Endodermal cell (in vitro differentiated cells): Measurements from ENCODE around the gene RPL27. TPM values are rescaled to one million over a fixed set of nuclear protein-coding genes. Genes with fewer than 3 reads are reported as not detected.

Source experiments
- DNase-seq: peaks from one replicate; pipeline ENCODE4 v3.0.0-alpha.2; 2017
- H3K27ac ChIP-seq: 2 replicates; pipeline ENCODE4 v1.5.1; 2013; ENCODE audit warnings: mild to moderate bottlenecking, low read depth, low read length, moderate library complexity
- H3K27me3 ChIP-seq: 2 replicates; pipeline ENCODE4 v1.6.1; 2013; ENCODE audit warnings: mild to moderate bottlenecking, low read length, moderate library complexity; ENCODE audit not compliant: insufficient read depth, control insufficient read depth, poor library complexity, severe bottlenecking
- H3K36me3 ChIP-seq: 2 replicates; pipeline ENCODE4 v1.7.0; 2013; ENCODE audit warnings: mild to moderate bottlenecking, low read length, moderate library complexity; ENCODE audit not compliant: control insufficient read depth, insufficient read depth
- H3K4me1 ChIP-seq: one replicate; pipeline ENCODE4 v1.7.0; 2013; ENCODE audit warnings: low read length; ENCODE audit not compliant: control insufficient read depth, insufficient read depth
- H3K4me3 ChIP-seq: 2 replicates; pipeline ENCODE4 v1.5.1; 2013; ENCODE audit warnings: mild to moderate bottlenecking, low read length, moderate library complexity
- H3K9ac ChIP-seq: 2 replicates; pipeline ENCODE4 v1.6.1; 2013; ENCODE audit warnings: mild to moderate bottlenecking, low read length, moderate library complexity; ENCODE audit not compliant: poor library complexity, severe bottlenecking; ENCODE audit errors: extremely low read depth
- H3K9me3 ChIP-seq: 2 replicates; pipeline ENCODE4 v1.6.1; 2013; ENCODE audit warnings: mild to moderate bottlenecking, low read length, moderate library complexity; ENCODE audit not compliant: control insufficient read depth
- H3K27ac Mint-ChIP-seq: 2 replicates; pipeline ENCODE4 v1.8.0; 2020; ENCODE audit warnings: mixed read lengths
- H3K27me3 Mint-ChIP-seq: 2 replicates; pipeline ENCODE4 v1.8.0; 2021; ENCODE audit warnings: mild to moderate bottlenecking, mixed read lengths; ENCODE audit not compliant: insufficient read depth
- H3K36me3 Mint-ChIP-seq: 2 replicates; pipeline ENCODE4 v1.8.0; 2020; ENCODE audit warnings: low read depth, mixed read lengths
- H3K4me1 Mint-ChIP-seq: 2 replicates; pipeline ENCODE4 v1.8.0; 2020; ENCODE audit warnings: mixed read lengths
- H3K4me3 Mint-ChIP-seq: 2 replicates; pipeline ENCODE4 v1.8.0; 2020; ENCODE audit warnings: mild to moderate bottlenecking, moderate library complexity, mixed read lengths
- H3K9me3 Mint-ChIP-seq: 2 replicates; pipeline ENCODE4 v1.8.0; 2020; ENCODE audit warnings: mild to moderate bottlenecking, mixed read lengths
- WGBS, 2 experiments: methylation state at CpG; one replicate each; pipeline versions ENCODE4 v1.1.5 to v1.1.7; 2013; ENCODE audit warnings: missing lambda C conversion rate in 2 of 2, mixed read lengths in 1 of 2; ENCODE audit not compliant: insufficient coverage in 1 of 2, insufficient read length in 1 of 2; 5-methylcytosine and 5-hydroxymethylcytosine counted together
- total RNA-seq, 2 donors: library from RNA; stranded (reverse); fragmentation: NEBNext Ultra II Directional in 1 of 2; extraction: Animal tissue kit (Norgen Biotek cat#: 25700) in 1 of 2; gene quantifications; 2 replicates in 1 of 2; 3 replicates in 1 of 2; pipeline ENCODE4 v1.2.1, GENCODE V29; 2021
- TF ChIP-seq, protein P1 (sequence below): fragments of 200-600 bp; sonication (generic); conservative IDR thresholded peaks from 2 replicates; pipeline ENCODE4 v1.5.0; 2021; ENCODE audit warnings: antibody characterized with exemption, mild to moderate bottlenecking

The RPL27 gene
- total RNA-seq, 2 donors from 2014 or later: 1,077 to 1,196 TPM

DNA sequence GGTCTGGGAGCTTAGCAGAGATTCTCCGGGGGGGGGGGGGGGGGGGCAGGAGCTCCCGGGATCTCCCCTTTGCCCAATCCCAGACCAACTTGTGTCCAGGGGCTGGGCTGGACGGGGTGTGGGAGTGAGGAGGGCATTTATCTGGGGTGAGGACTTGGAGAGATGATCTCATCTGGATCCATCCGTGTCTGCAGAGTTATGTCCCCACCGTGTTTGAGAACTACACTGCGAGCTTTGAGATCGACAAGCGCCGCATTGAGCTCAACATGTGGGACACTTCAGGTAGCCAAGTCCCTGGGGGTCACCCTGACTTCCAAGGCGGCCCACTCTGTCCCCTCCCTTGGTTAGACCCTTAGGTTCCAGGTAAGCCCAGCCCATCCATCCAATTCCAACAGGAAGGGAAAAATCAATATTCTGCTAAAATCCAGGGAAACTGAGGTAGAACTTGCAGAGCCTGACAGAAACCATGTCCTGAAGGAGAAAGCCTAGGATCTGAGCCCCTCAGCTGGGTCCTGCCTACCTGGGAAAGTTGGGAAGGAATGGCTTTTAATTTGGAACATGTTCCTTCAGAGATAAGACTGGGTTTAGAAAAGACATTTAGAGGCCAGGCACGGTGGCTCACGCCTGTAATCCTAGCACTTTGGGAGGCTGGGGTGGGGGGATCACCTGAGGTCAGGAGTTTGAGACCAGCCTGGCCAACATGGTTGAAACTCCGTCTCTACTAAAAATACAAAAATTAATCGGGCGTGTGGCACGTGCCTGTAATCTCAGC is 27.7 kb downstream of the RPL27 start:
- 76 to 96% methylated on average over 6 to 14 of the region's 16 CpGs for WGBS, 2 experiments
- no peak overlapping the region for H3K9ac ChIP-seq
- peaks cover 21% of the 10 kb centered on the region for H3K36me3 Mint-ChIP-seq
- peak overlapping the region; percentile 84 for H3K4me3 ChIP-seq
- no peaks in the 10 kb centered on the region for H3K27me3 Mint-ChIP-seq
- H3K27ac Mint-ChIP-seq: no peak overlapping the region
- TF ChIP-seq, protein P1, sequence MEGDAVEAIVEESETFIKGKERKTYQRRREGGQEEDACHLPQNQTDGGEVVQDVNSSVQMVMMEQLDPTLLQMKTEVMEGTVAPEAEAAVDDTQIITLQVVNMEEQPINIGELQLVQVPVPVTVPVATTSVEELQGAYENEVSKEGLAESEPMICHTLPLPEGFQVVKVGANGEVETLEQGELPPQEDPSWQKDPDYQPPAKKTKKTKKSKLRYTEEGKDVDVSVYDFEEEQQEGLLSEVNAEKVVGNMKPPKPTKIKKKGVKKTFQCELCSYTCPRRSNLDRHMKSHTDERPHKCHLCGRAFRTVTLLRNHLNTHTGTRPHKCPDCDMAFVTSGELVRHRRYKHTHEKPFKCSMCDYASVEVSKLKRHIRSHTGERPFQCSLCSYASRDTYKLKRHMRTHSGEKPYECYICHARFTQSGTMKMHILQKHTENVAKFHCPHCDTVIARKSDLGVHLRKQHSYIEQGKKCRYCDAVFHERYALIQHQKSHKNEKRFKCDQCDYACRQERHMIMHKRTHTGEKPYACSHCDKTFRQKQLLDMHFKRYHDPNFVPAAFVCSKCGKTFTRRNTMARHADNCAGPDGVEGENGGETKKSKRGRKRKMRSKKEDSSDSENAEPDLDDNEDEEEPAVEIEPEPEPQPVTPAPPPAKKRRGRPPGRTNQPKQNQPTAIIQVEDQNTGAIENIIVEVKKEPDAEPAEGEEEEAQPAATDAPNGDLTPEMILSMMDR: no peak
- H3K4me3 Mint-ChIP-seq: peak overlapping the region; percentile 70
- no peak for DNase-seq
- no peaks in the 10 kb centered on the region for H3K9me3 ChIP-seq
- no peaks in the 10 kb centered on the region for H3K9me3 Mint-ChIP-seq
- no peaks in the 10 kb centered on the region for H3K36me3 ChIP-seq
- H3K27ac ChIP-seq: no peak overlapping the region
- peaks cover 20% of the 10 kb centered on the region for H3K4me1 Mint-ChIP-seq
- no peaks in the 10 kb centered on the region for H3K4me1 ChIP-seq
- H3K27me3 ChIP-seq: no peaks in the 10 kb centered on the region

DNA sequence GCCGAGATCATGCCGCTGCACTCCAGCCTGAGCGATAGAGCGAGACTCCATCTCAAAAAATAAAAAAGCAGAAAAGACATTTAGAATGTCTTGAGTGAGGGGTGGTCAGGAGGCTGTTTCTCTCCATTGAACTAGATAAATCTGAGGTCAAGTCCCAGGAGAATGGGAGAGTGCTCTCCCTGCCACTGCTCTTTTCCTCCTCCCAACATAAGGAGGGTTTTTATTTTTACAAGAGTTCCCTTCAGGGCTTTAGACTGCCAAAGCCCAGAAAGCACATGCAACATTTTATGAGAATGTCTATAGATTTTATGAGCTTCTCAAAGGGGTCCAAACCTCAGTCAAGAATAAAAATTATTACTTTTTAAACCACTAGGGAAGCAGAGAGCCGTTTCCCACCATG is 28.4 kb downstream of the RPL27 start:
- Histone ChIP-seq H3K27me3 (no peaks in the 10 kb centered on the region), H3K4me1 (peaks cover 4% of the 10 kb centered on the region), H3K9ac (no peak overlapping the region), H3K4me3 (no peak overlapping the region), H3K36me3 (no peaks in the 10 kb centered on the region), H3K9me3 (no peaks in the 10 kb centered on the region), H3K27ac (no peak overlapping the region)
- no peak for DNase-seq
- WGBS, 2 experiments: 97 to 100% methylated on average over 1 to 5 of the region's 5 CpGs
- peaks cover 21% of the 10 kb centered on the region for H3K36me3 Mint-ChIP-seq
- H3K9me3 Mint-ChIP-seq: no peaks in the 10 kb centered on the region
- TF ChIP-seq, protein P1: no peak
- no peak overlapping the region for H3K27ac Mint-ChIP-seq
- H3K27me3 Mint-ChIP-seq: no peaks in the 10 kb centered on the region
- peaks cover 25% of the 10 kb centered on the region for H3K4me1 Mint-ChIP-seq
- H3K4me3 Mint-ChIP-seq: peak overlapping the region; percentile 70

DNA sequence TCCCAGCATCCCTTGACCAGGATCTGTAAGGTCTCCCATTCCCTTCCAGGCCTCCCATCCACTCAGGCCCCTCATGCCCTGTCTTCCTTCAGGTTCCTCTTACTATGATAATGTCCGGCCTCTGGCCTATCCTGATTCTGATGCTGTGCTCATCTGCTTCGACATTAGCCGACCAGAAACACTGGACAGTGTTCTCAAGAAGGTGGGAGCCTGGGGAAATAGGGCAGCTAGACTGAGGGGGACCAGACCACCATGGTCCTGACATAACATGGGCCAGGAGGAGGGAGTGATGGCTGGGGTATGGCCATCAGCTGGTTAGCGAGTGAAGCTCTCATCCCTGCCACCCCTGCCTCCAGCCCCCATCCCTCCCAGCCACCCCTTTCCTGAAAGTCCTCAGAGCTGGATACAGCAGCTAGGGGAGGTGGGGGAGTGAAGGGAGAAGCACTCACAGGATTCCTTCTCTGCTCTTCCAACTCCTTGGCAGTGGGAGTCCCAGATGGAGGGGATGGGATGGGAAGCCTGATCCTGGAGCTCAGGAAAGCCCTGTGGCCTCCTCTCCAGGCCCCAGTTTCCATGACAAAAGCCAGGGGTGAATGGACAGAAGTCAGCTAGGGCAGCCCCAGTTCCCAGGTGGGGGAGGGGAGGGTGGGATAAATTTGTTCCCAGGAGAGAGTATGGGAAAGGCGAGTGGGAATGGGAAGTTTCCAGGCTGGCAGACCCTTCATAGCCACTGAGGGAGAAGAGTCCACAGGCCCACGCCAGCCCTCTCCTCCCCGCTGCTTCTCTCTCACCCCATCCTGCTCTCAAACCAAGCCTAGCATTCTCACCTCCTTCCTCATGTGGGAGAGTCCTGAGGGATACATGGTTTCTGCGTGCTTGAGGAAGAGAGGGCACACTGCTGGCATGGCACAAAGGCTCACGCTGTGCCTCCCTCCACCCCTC is 29.1 kb downstream of the RPL27 start:
- Mint-ChIP-seq H3K4me3 (no peak overlapping the region), H3K27ac (no peak overlapping the region), H3K9me3 (no peaks in the 10 kb centered on the region), H3K36me3 (peaks cover 21% of the 10 kb centered on the region), H3K27me3 (no peaks in the 10 kb centered on the region), H3K4me1 (peaks cover 28% of the 10 kb centered on the region)
- Histone ChIP-seq H3K4me3 (no peak overlapping the region), H3K27ac (no peak overlapping the region), H3K36me3 (no peaks in the 10 kb centered on the region), H3K4me1 (peaks cover 5% of the 10 kb centered on the region), H3K9ac (no peak overlapping the region), H3K27me3 (no peaks in the 10 kb centered on the region), H3K9me3 (no peaks in the 10 kb centered on the region)
- TF ChIP-seq, protein P1: no peak
- DNase-seq: peak; percentile 80
- WGBS, 2 experiments: 79 to 87% methylated on average over 4 to 7 of the region's 9 CpGs
